ENCODE data around the gene TAF15. TPM values are rescaled to one million over a fixed set of nuclear protein-coding genes. Genes with fewer than 3 reads are reported as not detected.

Gene TAF15
- total RNA-seq: 67.6 and 71.3 TPM in 2 replicates

DNA sequence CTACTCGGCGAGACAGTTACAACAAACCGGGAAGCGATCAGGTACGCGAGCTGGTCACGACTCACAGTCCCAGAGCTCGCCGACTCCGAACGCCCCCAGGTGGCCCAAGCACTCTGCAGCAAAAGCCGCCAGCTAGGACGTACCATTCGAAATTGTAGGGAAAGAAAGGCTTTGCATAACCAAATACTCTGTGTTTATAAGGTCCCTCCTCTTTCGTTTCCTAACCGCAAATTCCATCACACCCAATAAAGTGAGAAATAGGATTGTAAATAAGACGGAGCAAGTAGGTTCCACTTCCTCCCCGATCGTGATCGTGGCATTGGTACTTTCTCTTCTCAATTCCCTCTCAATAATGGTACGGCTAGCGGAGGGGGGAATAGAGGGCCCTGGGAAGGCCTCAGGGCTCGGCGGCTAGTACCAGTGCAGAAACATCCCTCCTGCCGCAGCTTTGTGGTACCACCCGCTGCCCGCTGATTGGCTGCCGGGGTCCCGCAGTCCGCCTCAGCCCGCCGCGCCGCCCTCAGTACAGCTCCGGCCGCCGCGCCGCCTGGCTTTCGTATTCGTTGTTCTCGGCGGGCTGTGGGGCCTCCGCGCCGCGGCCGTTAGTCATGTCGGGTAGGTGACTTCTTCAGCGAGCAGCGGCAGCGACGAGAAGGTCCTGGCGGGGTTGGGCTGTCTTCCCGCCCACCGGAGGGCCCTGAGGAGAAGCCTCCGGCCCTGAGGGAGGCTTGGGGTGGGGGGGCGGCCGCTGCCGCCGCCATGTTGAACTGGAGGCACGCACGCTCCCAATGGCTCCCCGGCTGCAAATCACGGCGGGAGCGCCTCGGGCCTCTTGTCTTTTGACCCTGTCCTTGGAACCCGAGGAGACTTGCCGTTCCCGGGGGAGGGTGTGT is at the start of gene TAF15:
Gene TAF15, plus strand, starts transcription at position 523 of the 893 bp plus-strand sequence. Its CDS starts 86 bp downstream, at position 609.

DNA sequence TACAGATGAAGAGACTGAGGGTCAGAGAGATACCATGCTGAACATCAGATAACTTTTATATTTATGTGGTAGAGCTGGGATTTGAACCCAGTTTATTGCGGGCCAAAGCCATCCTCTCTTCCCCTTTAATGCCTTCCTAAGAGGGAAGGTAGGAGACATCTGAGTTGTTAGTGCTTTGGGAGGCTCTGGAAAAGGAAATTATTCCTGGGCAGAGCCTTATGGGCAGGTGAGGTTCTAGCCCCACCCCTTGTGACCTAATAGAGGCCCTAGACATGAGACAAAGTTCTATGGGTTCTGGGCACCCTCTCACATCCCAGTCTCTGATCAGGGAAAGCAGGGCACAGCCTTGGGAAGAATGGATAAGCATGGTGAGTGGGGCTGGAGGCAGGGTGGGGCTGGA is 48.7 kb upstream of the TAF15 start, which contains the start of gene C17orf50:
Gene C17orf50, plus strand, starts transcription at position 301 of the 400 bp plus-strand sequence. Its CDS starts 55 bp downstream, at position 356.

DNA sequence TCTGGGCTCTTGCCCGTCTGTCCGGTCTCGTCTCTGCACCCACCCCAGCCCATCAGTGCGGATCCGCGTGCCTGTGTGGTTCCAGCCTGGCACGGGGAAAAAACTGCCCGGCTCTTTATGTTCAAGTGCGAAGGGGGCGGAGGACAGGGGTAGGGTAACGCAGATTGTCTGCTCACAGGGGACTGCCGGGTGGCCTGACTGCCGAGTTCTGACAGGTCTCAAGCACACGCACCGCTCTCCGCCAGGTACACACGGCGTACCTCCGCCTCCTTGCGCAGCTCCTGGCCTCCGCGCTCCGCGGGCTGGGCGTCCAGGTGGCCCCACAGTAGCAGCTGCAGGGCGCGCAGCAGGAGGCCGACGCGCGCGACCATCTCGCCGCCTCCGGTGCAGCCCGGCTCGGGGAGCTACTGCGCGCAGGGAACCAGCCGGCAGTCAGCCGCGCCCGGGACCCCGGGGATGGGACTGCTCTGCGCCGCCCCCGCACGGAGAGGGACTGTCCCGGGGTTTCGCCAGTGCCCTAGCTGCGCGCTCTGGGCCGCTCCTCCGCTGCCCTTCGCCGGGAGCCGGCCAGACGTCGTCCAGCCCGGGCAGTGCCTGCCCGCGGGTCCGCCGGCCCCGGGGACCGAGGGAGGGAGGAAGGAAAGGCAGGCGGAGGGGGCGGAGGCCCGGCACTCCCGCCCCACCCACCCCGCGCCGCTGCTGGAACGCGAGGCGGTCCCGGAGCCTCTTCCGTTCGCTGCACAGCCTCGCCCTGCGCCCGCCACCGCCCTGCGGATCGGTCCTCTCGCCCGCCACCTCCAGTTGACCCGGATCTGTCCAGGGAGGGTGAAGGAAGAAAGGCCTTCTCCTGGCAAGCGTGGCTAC is 14.0 kb upstream of the TAF15 start, which contains the start of gene MMP28:
Gene MMP28, minus strand, starts transcription at position 635 of the 864 bp plus-strand sequence. Its CDS starts 264 bp downstream, at position 371.

DNA sequence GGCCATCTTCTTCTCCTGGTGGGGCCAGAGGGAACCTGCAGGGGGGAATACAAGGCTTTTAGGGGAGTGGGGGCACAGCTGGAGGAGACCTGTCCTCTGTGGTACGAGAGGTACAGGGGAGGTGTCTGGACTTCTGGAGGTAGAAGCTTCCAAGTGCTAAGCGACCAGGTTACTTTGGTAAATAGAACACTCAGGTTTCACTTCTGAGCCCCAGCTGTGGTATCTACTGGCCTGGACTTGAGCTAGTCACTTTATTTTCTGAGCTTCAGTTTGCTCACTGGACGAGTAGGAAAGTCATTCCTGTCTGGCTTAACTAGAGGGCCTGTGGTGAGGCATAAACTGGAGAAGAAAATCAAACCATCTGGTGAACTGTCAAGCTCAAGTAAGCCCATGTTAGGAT is 59.5 kb downstream of the TAF15 start, which contains the start of gene HEATR9:
Gene HEATR9, minus strand, starts transcription at position 155 of the 400 bp plus-strand sequence. Its CDS starts 149 bp downstream, at position 6.

DNA sequence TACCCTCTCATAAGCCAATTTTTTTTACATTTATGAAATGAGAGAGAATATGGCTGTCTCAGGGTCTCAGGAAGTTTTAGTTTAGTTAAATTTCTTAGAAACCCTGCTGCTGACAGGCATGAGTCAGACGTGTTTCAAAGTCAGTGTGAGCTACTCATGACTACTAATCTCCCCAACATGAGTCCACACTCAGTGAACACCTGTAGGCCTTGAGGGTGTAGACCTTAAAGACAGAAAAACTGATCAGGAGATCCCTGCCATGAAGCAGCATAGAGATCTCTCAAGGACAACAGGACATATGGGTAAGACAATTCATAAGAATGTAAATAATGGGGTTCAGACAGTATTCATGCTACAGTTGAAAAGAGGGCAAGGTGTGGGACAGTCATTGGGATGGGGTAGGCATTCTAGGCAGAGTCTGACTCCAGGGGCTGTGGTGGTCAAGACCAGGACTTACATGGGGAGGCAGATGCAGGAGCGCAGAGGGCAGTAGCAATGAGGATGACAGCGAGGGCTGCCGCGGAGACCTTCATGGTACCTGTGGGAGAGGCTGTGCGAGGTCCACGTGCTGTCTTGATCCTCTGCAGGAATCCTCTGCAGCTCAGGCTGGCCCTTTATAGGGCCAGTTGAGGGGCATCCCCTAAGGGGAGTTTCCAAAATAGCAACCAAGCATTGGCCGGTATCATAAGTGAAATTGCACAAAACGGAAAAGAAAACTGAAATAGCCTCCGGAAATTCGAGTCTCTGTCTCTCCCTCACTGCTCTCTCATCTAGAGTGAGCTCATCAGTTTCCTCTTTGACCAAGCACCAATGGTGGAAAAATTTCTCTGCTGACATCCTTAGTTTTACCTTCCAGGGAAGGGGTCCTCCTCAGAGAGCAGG is 70.7 kb downstream of the TAF15 start, which contains the start of gene CCL5:
Gene CCL5, minus strand, starts transcription at position 588 of the 882 bp plus-strand sequence.

Small RNA genes lying within 50 kb of the gene (small RNA-seq; reads per million reads assigned to genes)
- gene RF00100: 330 reads per million, percentile 99 among the genes with 10 or more reads in this experiment

Other genes starting within 250 kb of the TAF15 start
- under 0.01 TPM in 1 of 2 replicates, not detected in the other for gene SLFN14, start 248.7 kb upstream of the TAF15 start, total RNA-seq
- 4.4 and 4.9 TPM in 2 replicates for gene PEX12, start 230.9 kb upstream of the TAF15 start, total RNA-seq
- 156 and 172 TPM in 2 replicates for gene AP2B1, start 222.2 kb upstream of the TAF15 start, total RNA-seq
- gene RASL10B, start 77.8 kb upstream of the TAF15 start, total RNA-seq: 0.19 and 0.33 TPM in 2 replicates
- gene GAS2L2, start 56.2 kb upstream of the TAF15 start, total RNA-seq: not detected in 2 replicates
- gene C17orf50, start 48.6 kb upstream of the TAF15 start, total RNA-seq: not detected in 2 replicates
- gene MMP28, start 13.8 kb upstream of the TAF15 start, total RNA-seq: 11.3 and 13.7 TPM in 2 replicates
- gene HEATR9, start 59.4 kb downstream of the TAF15 start, total RNA-seq: not detected in 2 replicates
- gene CCL5, start 70.9 kb downstream of the TAF15 start, total RNA-seq: 0.19 and 0.65 TPM in 2 replicates
- gene RDM1, start 121.3 kb downstream of the TAF15 start, total RNA-seq: not detected in 2 replicates
- gene LYZL6, start 134.2 kb downstream of the TAF15 start, total RNA-seq: not detected in 2 replicates
- gene CCL16, start 172.0 kb downstream of the TAF15 start, total RNA-seq: 0.65 and 0.86 TPM in 2 replicates
- gene CCL14, start 177.2 kb downstream of the TAF15 start, total RNA-seq: 32.7 and 43.2 TPM in 2 replicates
- not detected in 2 replicates for gene CCL15, start 192.1 kb downstream of the TAF15 start, total RNA-seq
- gene CCL23, start 208.5 kb downstream of the TAF15 start, total RNA-seq: 0.98 and 6.4 TPM in 2 replicates

Measured in vein endothelial cell (primary cell).